Type B pancreatic cell (in vitro differentiated cells): ENCODE data around the gene GPBP1. TPM values are rescaled to one million over a fixed set of nuclear protein-coding genes. Genes with fewer than 3 reads are reported as not detected.
"Not testable (repeated sequence)": the region's sequence is repeated elsewhere in the genome, so short reads cannot be mapped to it uniquely, and the experiment has no call there.

Source experiments
- DNase-seq: peaks from one replicate; pipeline ENCODE4 v3.0.0; 2021; ENCODE audit warnings: mixed read lengths; ENCODE audit not compliant: unreplicated experiment; ENCODE audit errors: extremely low spot score
- H3K27ac Mint-ChIP-seq: 2 replicates; pipeline ENCODE4 v1.8.0; 2021; ENCODE audit warnings: mild to moderate bottlenecking, mixed read lengths
- H3K27me3 Mint-ChIP-seq: 2 replicates; pipeline ENCODE4 v1.8.0; 2021; ENCODE audit warnings: mixed read lengths
- H3K36me3 Mint-ChIP-seq: 2 replicates; pipeline ENCODE4 v1.8.0; 2021; ENCODE audit warnings: mixed read lengths
- H3K4me1 Mint-ChIP-seq: one replicate; pipeline ENCODE4 v1.8.0; 2021; ENCODE audit warnings: mixed read lengths; ENCODE audit not compliant: unreplicated experiment
- H3K4me3 Mint-ChIP-seq: 2 replicates; pipeline ENCODE4 v1.8.0; 2021; ENCODE audit warnings: mild to moderate bottlenecking, mixed read lengths
- H3K9me3 Mint-ChIP-seq: 2 replicates; pipeline ENCODE4 v1.8.0; 2021; ENCODE audit warnings: mixed read lengths
- total RNA-seq: library from RNA; stranded (reverse); gene quantifications from 2 replicates; pipeline ENCODE4 v1.2.1, GENCODE V29; 2021; ENCODE audit warnings: low replicate concordance
- TF ChIP-seq, protein P1 (sequence below): fragments of 200-600 bp; sonication (generic); conservative IDR thresholded peaks from 2 replicates; pipeline ENCODE4 v1.5.0; 2021; ENCODE audit warnings: antibody characterized with exemption, mild to moderate bottlenecking

GPBP1 gene
- total RNA-seq, 1 donor from 2014 or later: 102 TPM

DNA sequence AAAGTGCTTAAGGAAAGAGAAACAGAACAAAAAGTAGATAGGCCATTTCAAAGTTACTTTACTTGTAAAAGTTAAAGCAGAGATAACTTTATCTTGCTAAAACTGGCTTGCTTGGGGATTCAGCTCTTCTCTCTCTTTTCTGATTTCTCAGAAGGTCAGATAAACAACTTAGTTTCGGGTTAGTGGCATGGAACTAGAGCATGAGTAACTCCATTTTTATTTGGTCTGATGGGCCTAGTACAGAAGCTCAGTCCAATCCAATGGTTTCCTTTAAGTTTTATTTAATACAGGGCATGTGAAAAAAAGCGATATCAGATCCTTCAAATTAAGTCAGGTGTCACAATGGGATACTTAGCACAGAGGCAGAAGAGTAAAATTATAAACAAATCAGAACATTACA is 18.8 kb upstream of the GPBP1 start:
- no peak overlapping the region for H3K4me3 Mint-ChIP-seq
- H3K9me3 Mint-ChIP-seq: peaks cover 8% of the 10 kb centered on the region
- no peak overlapping the region for H3K27ac Mint-ChIP-seq
- TF ChIP-seq, protein P1, sequence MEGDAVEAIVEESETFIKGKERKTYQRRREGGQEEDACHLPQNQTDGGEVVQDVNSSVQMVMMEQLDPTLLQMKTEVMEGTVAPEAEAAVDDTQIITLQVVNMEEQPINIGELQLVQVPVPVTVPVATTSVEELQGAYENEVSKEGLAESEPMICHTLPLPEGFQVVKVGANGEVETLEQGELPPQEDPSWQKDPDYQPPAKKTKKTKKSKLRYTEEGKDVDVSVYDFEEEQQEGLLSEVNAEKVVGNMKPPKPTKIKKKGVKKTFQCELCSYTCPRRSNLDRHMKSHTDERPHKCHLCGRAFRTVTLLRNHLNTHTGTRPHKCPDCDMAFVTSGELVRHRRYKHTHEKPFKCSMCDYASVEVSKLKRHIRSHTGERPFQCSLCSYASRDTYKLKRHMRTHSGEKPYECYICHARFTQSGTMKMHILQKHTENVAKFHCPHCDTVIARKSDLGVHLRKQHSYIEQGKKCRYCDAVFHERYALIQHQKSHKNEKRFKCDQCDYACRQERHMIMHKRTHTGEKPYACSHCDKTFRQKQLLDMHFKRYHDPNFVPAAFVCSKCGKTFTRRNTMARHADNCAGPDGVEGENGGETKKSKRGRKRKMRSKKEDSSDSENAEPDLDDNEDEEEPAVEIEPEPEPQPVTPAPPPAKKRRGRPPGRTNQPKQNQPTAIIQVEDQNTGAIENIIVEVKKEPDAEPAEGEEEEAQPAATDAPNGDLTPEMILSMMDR: no peak
- no peaks in the 10 kb centered on the region for H3K36me3 Mint-ChIP-seq
- no peaks in the 10 kb centered on the region for H3K4me1 Mint-ChIP-seq
- H3K27me3 Mint-ChIP-seq: no peaks in the 10 kb centered on the region
- no peak for DNase-seq

DNA sequence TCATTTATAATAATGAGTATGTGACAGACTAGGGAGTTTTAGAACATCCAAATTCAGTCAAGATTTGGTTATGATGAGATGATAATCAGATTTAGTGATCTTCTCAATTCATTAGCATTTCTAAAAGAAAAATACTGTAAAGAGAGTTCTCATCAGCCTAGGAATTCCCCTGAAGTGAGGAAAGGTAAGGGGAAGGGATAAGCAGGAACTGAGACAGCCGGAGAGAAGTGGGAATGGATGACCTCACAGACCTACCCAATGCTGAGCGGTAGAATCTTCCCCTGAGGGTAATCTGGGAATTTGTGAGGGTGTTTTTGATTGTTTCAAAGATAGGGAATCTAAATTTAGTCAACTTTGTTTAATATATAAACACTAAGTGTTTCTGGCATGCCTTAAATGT is 16.7 kb upstream of the GPBP1 start:
- no peak for DNase-seq
- H3K27ac Mint-ChIP-seq: no peak overlapping the region

DNA sequence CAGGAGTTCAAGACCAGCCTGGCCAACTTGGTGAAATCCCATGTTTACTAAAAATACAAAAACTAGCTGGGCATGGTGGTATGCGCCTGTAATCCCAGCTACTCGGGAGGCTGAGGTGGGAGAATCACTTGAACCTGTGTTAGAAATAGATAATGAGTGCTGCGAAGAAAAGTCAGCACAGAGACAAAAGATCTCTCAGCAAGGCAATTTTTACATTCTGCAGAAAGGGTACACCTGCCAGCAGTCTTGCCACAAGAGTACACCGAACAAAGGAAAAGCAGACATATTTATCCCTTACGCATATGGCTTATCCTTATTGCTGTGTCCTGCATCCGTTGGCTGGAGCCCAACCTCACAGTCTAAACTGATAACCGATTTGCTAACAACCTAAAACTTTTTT is 16.2 kb upstream of the GPBP1 start:
- Mint-ChIP-seq H3K27ac (no peak overlapping the region), H3K27me3 (no peaks in the 10 kb centered on the region), H3K36me3 (no peaks in the 10 kb centered on the region), H3K9me3 (peaks cover 8% of the 10 kb centered on the region), H3K4me1 (no peaks in the 10 kb centered on the region), H3K4me3 (no peak overlapping the region)
- TF ChIP-seq, protein P1: no peak
- DNase-seq: no peak

More for the DNA sequence above, 16.7 kb upstream of the GPBP1 start:
- TF ChIP-seq, protein P1: no peak
- no peaks in the 10 kb centered on the region for H3K27me3 Mint-ChIP-seq
- no peak overlapping the region for H3K4me3 Mint-ChIP-seq
- H3K9me3 Mint-ChIP-seq: peaks cover 8% of the 10 kb centered on the region
- H3K36me3 Mint-ChIP-seq: no peaks in the 10 kb centered on the region
- no peaks in the 10 kb centered on the region for H3K4me1 Mint-ChIP-seq

DNA sequence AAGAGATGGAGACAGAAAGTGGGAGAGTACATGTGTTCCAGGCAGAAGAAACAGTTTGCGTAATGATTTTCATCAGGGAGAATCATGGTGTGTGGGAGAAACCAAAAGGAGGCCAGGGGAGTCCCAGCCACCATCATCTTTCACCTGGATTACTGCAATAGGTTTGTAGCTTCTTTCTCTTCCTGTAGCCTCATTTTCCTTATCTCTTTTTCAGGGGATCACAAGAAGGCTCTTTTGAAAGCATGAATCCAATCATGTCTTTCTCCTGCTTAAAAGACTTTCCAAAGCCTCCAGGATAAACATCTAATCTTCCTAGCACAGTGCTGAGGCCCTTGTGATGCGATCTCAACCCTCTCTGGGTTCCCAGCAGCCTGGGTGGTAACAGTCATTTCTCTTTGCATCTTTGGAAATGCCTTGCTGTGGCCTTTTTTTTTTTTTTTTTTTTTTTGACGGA is 10.3 kb upstream of the GPBP1 start:
- no peak overlapping the region for H3K4me3 Mint-ChIP-seq
- no peaks in the 10 kb centered on the region for H3K27me3 Mint-ChIP-seq
- H3K27ac Mint-ChIP-seq: no peak overlapping the region
- no peaks in the 10 kb centered on the region for H3K36me3 Mint-ChIP-seq
- H3K9me3 Mint-ChIP-seq: no peaks in the 10 kb centered on the region
- DNase-seq: no peak
- TF ChIP-seq, protein P1: no peak
- H3K4me1 Mint-ChIP-seq: no peaks in the 10 kb centered on the region

DNA sequence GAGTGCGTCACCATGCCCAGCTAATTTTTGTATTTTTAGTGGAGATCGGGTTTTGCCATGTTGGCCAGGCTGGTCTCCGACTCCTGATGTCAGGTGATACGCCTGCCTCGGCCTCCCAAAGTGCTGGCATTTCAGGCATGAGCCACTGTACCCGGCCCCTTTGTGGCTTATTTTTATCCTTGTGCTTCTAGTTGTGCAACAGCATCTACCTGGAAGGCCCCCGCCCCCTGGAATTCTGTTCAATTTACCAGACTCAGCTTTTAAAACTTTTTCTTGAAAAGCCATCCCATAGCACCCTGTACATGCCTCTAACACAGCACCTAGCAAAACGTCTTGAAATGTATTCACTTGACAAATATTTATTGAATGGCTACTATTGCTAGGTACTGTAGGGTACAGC is 9.7 kb upstream of the GPBP1 start:
- no peak for DNase-seq
- Mint-ChIP-seq H3K4me3 (no peak overlapping the region), H3K27me3 (no peaks in the 10 kb centered on the region), H3K27ac (no peak overlapping the region), H3K4me1 (no peaks in the 10 kb centered on the region), H3K36me3 (no peaks in the 10 kb centered on the region), H3K9me3 (no peaks in the 10 kb centered on the region)
- TF ChIP-seq, protein P1: no peak

DNA sequence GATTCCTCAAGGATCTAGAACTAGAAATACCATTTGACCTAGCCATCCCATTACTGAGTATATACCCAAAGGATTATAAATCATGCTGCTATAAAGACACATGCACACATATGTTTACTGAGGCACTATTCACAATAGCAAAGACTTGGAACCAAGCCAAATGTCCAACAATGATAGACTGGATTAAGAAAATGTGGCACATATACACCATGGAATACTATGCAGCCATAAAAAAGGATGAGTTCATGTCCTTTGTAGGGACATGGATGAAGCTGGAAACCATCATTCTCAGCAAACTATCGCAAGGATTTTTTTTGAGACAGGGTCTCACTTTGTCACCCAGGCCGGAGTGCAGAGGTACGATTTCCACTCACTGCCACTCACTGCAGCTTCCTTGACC is 8.7 kb upstream of the GPBP1 start:
- DNase-seq, H3K27me3 Mint-ChIP-seq, H3K4me1 Mint-ChIP-seq, H3K9me3 Mint-ChIP-seq, H3K36me3 Mint-ChIP-seq, H3K4me3 Mint-ChIP-seq, H3K27ac Mint-ChIP-seq: not testable (repeated sequence)
